ENCODE data around the gene LYST. TPM values are rescaled to one million over a fixed set of nuclear protein-coding genes. Genes with fewer than 3 reads are reported as not detected.

Gene LYST
- total and polyA plus RNA-seq, 12 donors = 6.7 to 48.0 (median 19.0) TPM

DNA sequence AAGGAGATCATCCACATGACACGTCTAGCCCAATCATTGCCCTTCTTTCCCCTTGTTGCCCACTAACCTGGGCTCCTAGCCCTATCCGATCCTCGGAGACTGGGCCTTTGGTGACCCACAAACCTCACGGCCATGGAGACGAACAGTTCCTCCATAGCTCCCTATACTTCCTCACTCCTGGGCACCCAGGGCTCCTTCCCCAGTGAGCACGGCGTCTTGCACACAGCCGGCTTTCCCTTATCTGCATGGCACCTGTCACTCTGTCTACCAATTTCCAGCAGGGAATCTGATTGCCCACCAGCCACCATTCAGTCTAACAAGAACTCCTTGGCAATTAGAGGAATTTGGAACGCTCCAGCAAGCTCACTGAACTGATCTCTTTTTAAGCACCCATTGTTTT, 220.2 kb downstream of the LYST start:
- Histone ChIP-seq H3K4me3 (no peak overlapping the region), H3K36me3 (replicated peaks in 1 of 2) (no peaks in the 10 kb centered on the region), H3K27me3 (peaks cover 11% of the 10 kb centered on the region), H3K9me3 (replicated peaks in 1 of 3) (no peaks in the 10 kb centered on the region), H3K27ac (no peak overlapping the region), H3K4me1 (replicated peaks in 1 of 2) (peaks cover 12 to 16% of the 10 kb centered on the region in 2 donors)
- TF ChIP-seq POLR2A (IDR thresholded peaks at IDR 0.05) = no peak
- TF ChIP-seq, protein P1, sequence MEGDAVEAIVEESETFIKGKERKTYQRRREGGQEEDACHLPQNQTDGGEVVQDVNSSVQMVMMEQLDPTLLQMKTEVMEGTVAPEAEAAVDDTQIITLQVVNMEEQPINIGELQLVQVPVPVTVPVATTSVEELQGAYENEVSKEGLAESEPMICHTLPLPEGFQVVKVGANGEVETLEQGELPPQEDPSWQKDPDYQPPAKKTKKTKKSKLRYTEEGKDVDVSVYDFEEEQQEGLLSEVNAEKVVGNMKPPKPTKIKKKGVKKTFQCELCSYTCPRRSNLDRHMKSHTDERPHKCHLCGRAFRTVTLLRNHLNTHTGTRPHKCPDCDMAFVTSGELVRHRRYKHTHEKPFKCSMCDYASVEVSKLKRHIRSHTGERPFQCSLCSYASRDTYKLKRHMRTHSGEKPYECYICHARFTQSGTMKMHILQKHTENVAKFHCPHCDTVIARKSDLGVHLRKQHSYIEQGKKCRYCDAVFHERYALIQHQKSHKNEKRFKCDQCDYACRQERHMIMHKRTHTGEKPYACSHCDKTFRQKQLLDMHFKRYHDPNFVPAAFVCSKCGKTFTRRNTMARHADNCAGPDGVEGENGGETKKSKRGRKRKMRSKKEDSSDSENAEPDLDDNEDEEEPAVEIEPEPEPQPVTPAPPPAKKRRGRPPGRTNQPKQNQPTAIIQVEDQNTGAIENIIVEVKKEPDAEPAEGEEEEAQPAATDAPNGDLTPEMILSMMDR (IDR thresholded peaks at IDR 0.05) = no peak
- WGBS, 4 donors = 86 to 91% (median 90%) methylated on average over 9 of the region's 9 CpGs
- peak in 1 of 7 donors; percentile 42 for DNase-seq
- intact Hi-C loops (cut with DNase I) = no loop called here

DNA sequence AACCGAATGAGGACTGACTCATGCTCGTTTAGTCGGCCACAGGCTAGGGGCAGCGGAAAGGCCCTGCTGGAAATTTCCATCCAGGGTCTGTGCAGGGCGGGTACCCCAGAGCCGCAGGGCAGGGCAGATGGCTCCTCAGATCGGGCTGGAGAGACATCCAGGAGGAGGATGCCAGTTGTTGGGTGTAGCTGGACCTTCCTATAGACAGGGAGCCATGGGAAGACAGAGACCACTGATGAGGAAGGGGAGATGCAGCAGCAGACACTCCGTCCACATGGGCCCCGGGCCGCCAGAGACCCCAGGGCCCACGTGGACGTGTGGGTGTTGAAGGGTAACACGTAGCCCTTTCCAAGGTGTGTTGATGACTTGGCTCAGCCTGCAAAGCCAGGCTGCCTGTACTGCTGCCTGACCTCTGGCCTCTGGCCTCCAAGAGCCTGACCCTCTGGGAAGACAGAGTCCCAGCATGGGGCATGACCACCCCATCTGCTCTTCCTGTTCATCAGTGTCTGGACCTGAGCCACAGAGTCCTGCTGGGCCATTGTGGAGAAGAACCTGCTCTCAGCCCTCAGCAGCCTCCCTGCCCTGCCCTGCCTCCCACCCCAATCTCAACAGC, 221.9 kb downstream of the LYST start:
- TF ChIP-seq POLR2A (IDR thresholded peaks at IDR 0.05) = no peak
- TF ChIP-seq, protein P1 (IDR thresholded peaks at IDR 0.05) = no peak
- H3K4me3 ChIP-seq = no peak overlapping the region
- peaks cover 12 to 16% of the 10 kb centered on the region in 2 donors for H3K4me1 ChIP-seq (replicated peaks in 1 of 2)
- no peaks in the 10 kb centered on the region for H3K36me3 ChIP-seq (replicated peaks in 1 of 2)
- H3K27ac ChIP-seq = no peak overlapping the region
- no peaks in the 10 kb centered on the region for H3K9me3 ChIP-seq (replicated peaks in 1 of 3)
- 83 to 94% (median 90%) methylated on average over 9 to 13 of the region's 13 CpGs for WGBS, 4 donors
- peaks cover 6% of the 10 kb centered on the region for H3K27me3 ChIP-seq
- intact Hi-C loops (cut with DNase I) = no loop called here
- no peak for DNase-seq

DNA sequence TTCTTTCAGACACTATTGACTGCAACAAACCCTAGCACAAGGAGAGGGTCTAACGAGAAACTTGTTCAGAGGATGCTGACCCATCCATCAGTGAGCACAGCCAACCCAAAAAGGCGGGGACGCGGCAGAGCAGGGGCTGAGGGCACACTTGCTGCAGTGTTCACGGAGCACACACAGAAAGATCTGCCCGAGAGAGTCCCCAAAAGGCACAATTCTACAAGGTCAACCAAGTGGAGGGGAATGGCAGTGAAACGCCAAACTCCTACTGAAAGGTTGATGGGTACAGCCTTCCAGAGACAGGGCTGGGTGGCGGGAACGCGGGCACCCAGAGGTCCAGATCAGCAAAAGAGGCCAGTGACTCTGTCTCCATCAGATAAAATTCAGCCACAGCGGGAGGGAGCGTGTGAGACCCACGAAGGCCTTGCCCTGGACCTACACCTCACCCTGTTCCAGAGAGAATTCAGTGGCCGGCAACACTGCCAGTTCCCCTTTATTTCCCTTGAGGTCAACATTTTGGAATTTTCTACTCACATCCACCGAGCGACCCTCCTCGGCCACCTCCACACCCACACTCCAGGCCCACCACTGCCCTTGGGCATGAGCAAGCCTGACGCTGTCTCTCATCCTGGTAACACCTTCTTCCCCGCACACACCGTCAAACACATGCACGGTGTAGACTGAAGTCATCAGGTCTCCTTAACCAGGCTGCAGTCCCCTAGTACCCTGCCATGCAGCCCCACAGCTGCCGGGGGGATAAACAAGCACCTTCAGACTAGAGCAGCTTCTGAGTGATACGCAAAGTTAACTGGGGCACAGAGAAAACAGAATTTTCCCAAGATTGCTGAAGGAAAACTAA, 222.6 kb downstream of the LYST start:
- Histone ChIP-seq H3K4me1 (replicated peaks in 1 of 2) (peaks cover 8 to 12% of the 10 kb centered on the region in 2 donors), H3K4me3 (no peak overlapping the region), H3K36me3 (replicated peaks in 1 of 2) (no peaks in the 10 kb centered on the region), H3K27me3 (peaks cover 6% of the 10 kb centered on the region), H3K9me3 (replicated peaks in 1 of 3) (no peaks in the 10 kb centered on the region), H3K27ac (no peak overlapping the region)
- TF ChIP-seq, protein P1 (IDR thresholded peaks at IDR 0.05) = no peak
- no peak for TF ChIP-seq POLR2A (IDR thresholded peaks at IDR 0.05)
- intact Hi-C loops (cut with DNase I) = no loop called here
- DNase-seq = peak in 2 of 7 donors; percentile 9 to 45
- WGBS, 4 donors = 92 to 95% (median 94%) methylated on average over 23 of the region's 23 CpGs

DNA sequence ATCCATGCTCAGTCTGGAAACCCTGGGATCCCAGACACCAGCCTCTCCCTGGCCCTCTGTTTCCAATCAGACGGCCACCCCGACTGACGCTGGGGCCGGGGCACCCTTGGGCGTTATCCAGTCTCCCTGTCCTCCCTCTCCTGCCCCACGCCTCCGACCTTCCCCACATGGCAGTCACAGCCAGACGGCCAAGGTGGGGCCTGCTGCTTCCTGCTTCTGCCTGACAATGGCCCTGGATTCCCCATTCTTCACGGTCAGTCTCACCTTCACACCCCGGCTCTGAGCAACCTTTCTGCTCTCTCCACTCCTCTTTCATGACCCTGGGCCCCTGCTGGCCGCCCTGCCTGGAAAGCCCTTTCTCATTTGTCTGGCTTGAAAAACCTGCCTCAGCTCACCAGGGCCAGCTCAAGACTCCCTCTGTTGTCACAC, 223.7 kb downstream of the LYST start:
- H3K4me3 ChIP-seq = no peak overlapping the region
- TF ChIP-seq, protein P1 (IDR thresholded peaks at IDR 0.05) = no peak
- TF ChIP-seq POLR2A (IDR thresholded peaks at IDR 0.05) = no peak
- no peak overlapping the region for H3K27ac ChIP-seq
- H3K36me3 ChIP-seq (replicated peaks in 1 of 2) = no peaks in the 10 kb centered on the region
- peaks cover 0 to 4% of the 10 kb centered on the region in 2 donors for H3K4me1 ChIP-seq (replicated peaks in 1 of 2)
- H3K9me3 ChIP-seq (replicated peaks in 1 of 3) = no peaks in the 10 kb centered on the region
- WGBS, 4 donors = 58 to 75% (median 66%) methylated on average over 11 of the region's 11 CpGs
- intact Hi-C loops (cut with DNase I) = no loop called here
- peaks cover 6% of the 10 kb centered on the region for H3K27me3 ChIP-seq
- peak in 2 of 7 donors; percentile 13 to 43 for DNase-seq
